ENCODE measurements around the gene ASB11. TPM values are rescaled to one million over a fixed set of nuclear protein-coding genes. Genes with fewer than 3 reads are reported as not detected.

The ASB11 gene
- polyA plus RNA-seq, 3 donors, result not detected

DNA sequence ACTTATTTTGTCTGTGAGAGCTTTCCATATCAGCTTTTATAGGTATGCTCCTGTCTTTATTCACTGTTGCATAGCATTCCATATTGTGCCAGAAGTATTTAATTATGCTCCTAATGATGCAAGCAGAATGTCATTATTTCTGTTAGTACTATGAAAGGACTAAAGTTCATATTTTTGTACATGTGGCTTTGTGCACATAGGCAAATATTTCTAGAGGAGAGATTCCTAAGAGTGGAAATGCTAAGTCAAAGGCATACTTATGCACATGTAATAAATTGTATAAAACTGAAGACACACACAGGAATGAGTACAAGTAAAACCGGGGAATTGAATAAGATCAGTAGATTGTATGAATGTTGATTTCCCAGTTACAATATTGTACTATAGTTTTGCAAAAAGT is 43.7 kb downstream of the ASB11 start:
- no peaks in the 10 kb centered on the region for H3K36me3 Mint-ChIP-seq
- WGBS (ENCODE audit: insufficient coverage), result no CpG with 5 or more reads among the region's 1 CpG
- intact Hi-C loops (cut with micrococcal nuclease), result no loop called here

DNA sequence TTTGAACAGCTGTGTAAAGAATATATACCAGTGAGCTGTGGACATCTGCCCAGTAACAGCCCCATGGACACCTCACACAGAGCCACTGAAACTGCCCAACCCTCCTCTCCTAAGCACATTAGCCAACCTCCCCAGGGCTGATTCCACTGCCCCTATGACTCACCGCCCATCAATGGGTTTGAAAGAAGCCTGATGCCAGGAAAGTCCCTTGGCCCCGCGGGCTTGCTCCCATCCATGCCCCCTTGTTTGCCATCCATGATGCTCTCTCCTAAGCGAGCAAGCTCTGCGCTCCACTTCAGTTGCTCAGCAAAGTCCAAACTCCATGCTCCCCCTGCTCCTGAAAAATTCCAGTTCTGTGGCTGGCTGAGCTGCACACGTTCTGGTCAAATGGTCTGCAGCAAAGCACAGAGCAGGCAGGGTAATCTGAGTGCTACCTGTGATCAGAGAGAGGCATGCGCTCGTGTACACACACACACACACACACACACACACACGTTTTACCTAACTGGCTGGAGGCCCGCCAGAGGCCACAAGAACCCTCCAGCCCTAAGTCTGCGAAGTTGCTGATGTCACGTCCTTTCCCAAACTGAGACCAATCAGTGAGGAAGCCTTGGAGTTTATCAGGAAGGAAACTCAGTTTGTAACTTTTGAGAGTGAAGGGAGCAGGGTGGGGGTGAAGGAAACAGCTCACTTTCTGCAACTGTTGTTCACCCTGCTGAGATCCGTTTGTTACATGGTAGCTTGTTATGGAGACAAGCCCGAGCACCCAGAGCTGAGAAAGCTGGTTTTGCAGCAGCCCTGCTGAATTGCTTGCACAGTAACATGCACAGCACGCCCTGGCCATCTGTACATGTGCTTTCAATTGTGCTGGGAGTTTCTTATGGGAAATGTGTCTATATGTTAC is 45.6 kb downstream of the ASB11 start, which contains the start of gene ASB9:
Gene ASB9, minus strand, starts transcription at position 466 of the 904 bp plus-strand sequence. Its CDS starts 209 bp downstream, at position 257.
- Mint-ChIP-seq H3K9me3 (peaks cover 0 to 12% (median 4%) of the 10 kb centered on the region in 7 donors), H3K4me1 (peaks cover 11% of the 10 kb centered on the region), H3K27ac (peak within 1 kb of the TSS in 6 of 7 donors; percentile 28 to 73 (median 62)), H3K4me3 (peak within 1 kb of the TSS; percentile 76 to 87), H3K27me3 (ENCODE audit: low read depth in 3 of 3) (peaks cover 0 to 11% (median 0%) of the 10 kb centered on the region in 3 donors), H3K36me3 (no peaks in the 10 kb centered on the region)
- DNase-seq, result peak; percentile 23 to 72 (median 38)
- peak within 1 kb of the TSS; percentile 32 for H3K9ac ChIP-seq (ENCODE audit: insufficient read depth, low read length, poor library complexity, severe bottlenecking)
- peak within 1 kb of the TSS; percentile 74 for H2AFZ ChIP-seq (ENCODE audit: insufficient read depth, low read depth, low read length, poor library complexity, severe bottlenecking)
- H3K27ac ChIP-seq (ENCODE audit: low read depth in 1 of 2, low read length in 2 of 2), result no peak within 1 kb of the TSS
- peaks cover 0 to 11% of the 10 kb centered on the region in 2 donors for H3K9me3 ChIP-seq (replicated peaks in 1 of 2; ENCODE audit: control insufficient read depth in 1 of 2, insufficient read depth in 1 of 2, low read length in 2 of 2)
- no peaks in the 10 kb centered on the region for H3K27me3 ChIP-seq (ENCODE audit: control insufficient read depth in 2 of 2, insufficient read depth in 2 of 2, low read length in 2 of 2)
- H3K36me3 ChIP-seq (replicated peaks in 1 of 2; ENCODE audit: control insufficient read depth in 1 of 2, insufficient read depth in 2 of 2, low read length in 2 of 2), result no peaks in the 10 kb centered on the region
- intact Hi-C loops (cut with micrococcal nuclease), result no loop called here
- 10% methylated on average over 2 of the region's 15 CpGs for WGBS (ENCODE audit: insufficient coverage)
- peak within 1 kb of the TSS; percentile 58 for H3K4me2 ChIP-seq (replicated peaks; ENCODE audit: extremely low read depth, low read length, poor library complexity, severe bottlenecking)
- TF ChIP-seq, protein P1, sequence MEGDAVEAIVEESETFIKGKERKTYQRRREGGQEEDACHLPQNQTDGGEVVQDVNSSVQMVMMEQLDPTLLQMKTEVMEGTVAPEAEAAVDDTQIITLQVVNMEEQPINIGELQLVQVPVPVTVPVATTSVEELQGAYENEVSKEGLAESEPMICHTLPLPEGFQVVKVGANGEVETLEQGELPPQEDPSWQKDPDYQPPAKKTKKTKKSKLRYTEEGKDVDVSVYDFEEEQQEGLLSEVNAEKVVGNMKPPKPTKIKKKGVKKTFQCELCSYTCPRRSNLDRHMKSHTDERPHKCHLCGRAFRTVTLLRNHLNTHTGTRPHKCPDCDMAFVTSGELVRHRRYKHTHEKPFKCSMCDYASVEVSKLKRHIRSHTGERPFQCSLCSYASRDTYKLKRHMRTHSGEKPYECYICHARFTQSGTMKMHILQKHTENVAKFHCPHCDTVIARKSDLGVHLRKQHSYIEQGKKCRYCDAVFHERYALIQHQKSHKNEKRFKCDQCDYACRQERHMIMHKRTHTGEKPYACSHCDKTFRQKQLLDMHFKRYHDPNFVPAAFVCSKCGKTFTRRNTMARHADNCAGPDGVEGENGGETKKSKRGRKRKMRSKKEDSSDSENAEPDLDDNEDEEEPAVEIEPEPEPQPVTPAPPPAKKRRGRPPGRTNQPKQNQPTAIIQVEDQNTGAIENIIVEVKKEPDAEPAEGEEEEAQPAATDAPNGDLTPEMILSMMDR (IDR thresholded peaks at IDR 0.05), result no peak
- H3K4me3 ChIP-seq (replicated peaks in 1 of 3; ENCODE audit: low read depth in 2 of 3, low read length in 3 of 3), result peak within 1 kb of the TSS; percentile 18 to 58 (median 28)
- H4K20me1 ChIP-seq (ENCODE audit: insufficient read depth, low read length), result no peaks in the 10 kb centered on the region
- H3K79me2 ChIP-seq (ENCODE audit: insufficient read depth, low read length), result no peaks in the 10 kb centered on the region
- peaks cover 0 to 4% of the 10 kb centered on the region in 2 donors for H3K4me1 ChIP-seq (ENCODE audit: control insufficient read depth in 1 of 2, insufficient read depth in 2 of 2, low read length in 2 of 2)

More for the DNA sequence above, 43.7 kb downstream of the ASB11 start:
- DNase-seq, result no peak
- Mint-ChIP-seq H3K9me3 (peaks cover 0 to 12% (median 3%) of the 10 kb centered on the region in 7 donors), H3K27me3 (ENCODE audit: low read depth in 3 of 3) (peaks cover 0 to 8% (median 0%) of the 10 kb centered on the region in 3 donors), H3K4me3 (no peak overlapping the region), H3K4me1 (peaks cover 11% of the 10 kb centered on the region), H3K27ac (no peak overlapping the region)
- Histone ChIP-seq H3K36me3 (replicated peaks in 1 of 2; ENCODE audit: control insufficient read depth in 1 of 2, insufficient read depth in 2 of 2, low read length in 2 of 2) (no peaks in the 10 kb centered on the region), H4K20me1 (ENCODE audit: insufficient read depth, low read length) (no peaks in the 10 kb centered on the region), H3K9ac (ENCODE audit: insufficient read depth, low read length, poor library complexity, severe bottlenecking) (no peak overlapping the region), H3K79me2 (ENCODE audit: insufficient read depth, low read length) (no peaks in the 10 kb centered on the region), H3K4me2 (replicated peaks; ENCODE audit: extremely low read depth, low read length, poor library complexity, severe bottlenecking) (no peak overlapping the region), H2AFZ (ENCODE audit: insufficient read depth, low read depth, low read length, poor library complexity, severe bottlenecking) (no peak overlapping the region), H3K27ac (ENCODE audit: low read depth in 1 of 2, low read length in 2 of 2) (no peak overlapping the region), H3K4me3 (replicated peaks in 1 of 3; ENCODE audit: low read depth in 2 of 3, low read length in 3 of 3) (no peak overlapping the region), H3K27me3 (ENCODE audit: control insufficient read depth in 2 of 2, insufficient read depth in 2 of 2, low read length in 2 of 2) (no peaks in the 10 kb centered on the region), H3K4me1 (ENCODE audit: control insufficient read depth in 1 of 2, insufficient read depth in 2 of 2, low read length in 2 of 2) (peaks cover 0 to 4% of the 10 kb centered on the region in 2 donors), H3K9me3 (replicated peaks in 1 of 2; ENCODE audit: control insufficient read depth in 1 of 2, insufficient read depth in 1 of 2, low read length in 2 of 2) (peaks cover 0 to 11% of the 10 kb centered on the region in 2 donors)
- TF ChIP-seq, protein P1 (IDR thresholded peaks at IDR 0.05), result no peak
